ENCODE measurements around the gene PPP2CA. TPM values are rescaled to one million over a fixed set of nuclear protein-coding genes. Genes with fewer than 3 reads are reported as not detected.

PPP2CA gene
- total and polyA plus RNA-seq, 9 of the 15 experiments (the other 6 are each of a cell fraction or from before 2014, with no cell fraction given) = 23.0 to 257 (median 109) TPM

- POLR2A ChIA-PET = interaction anchor here (0.5 to 2.1 kb wide), 5 partner anchors 9 to 139 kb away, joined by 3 to 10 read pairs (median 3); partner anchors contain the start of gene SKP1
- Histone ChIP-seq H3K79me2 (ENCODE audit: control insufficient read depth, insufficient read depth, low read length) (peaks cover 27% of the 10 kb centered on the region; the same call in 2 of the 3 replicates), H3K9ac (ENCODE audit: insufficient read depth in 1 of 2, low read depth in 2 of 2, low read length in 2 of 2) (no peak overlapping the region), H4K20me1 (replicated peaks; ENCODE audit: control insufficient read depth, insufficient read depth, low read length) (peaks cover 18% of the 10 kb centered on the region), H2AFZ (ENCODE audit: low read depth, low read length) (no peak overlapping the region), H3K36me3 (ENCODE audit: control insufficient read depth, insufficient read depth, low read length) (peaks cover 93% of the 10 kb centered on the region), H3K27ac (ENCODE audit: extremely low read depth, low read depth, low read length) (no peak overlapping the region), H3K4me2 (ENCODE audit: insufficient read depth, low read length) (no peak overlapping the region), H3K9me3 (replicated peaks; ENCODE audit: control insufficient read depth, insufficient read depth, low read depth, low read length) (no peaks in the 10 kb centered on the region), H3K27me3 (ENCODE audit: control insufficient read depth in 2 of 2, insufficient read depth in 2 of 2, low read length in 2 of 2) (no peaks in the 10 kb centered on the region), H3K9me1 (ENCODE audit: control insufficient read depth, insufficient read depth, low read length) (no peaks in the 10 kb centered on the region), H3K4me1 (replicated peaks in 1 of 2; ENCODE audit: control insufficient read depth in 2 of 2, insufficient read depth in 2 of 2, low read length in 2 of 2) (peaks cover 0 to 6% of the 10 kb centered on the region in 2 experiments; a peak in 3 of 5 replicates), H3K4me3 (no peak overlapping the region)
- no TSS peak for BruUV-seq (replicated peaks)
- DNase-seq (ENCODE audit: extremely low read depth in 1 of 4, low spot score in 3 of 4) (no peak), ATAC-seq (no peak), FAIRE-seq (no peak)
- CTCF ChIA-PET (ENCODE audit: low intra/inter-chr PET ratio) = no interaction called here
- intact Hi-C loops (cut with micrococcal nuclease) = no loop called here
- 73% methylated on average over 4 of the region's 4 CpGs for WGBS (ENCODE audit: insufficient coverage, low coverage, missing lambda C conversion rate)
- no peak for TF ChIP-seq STAG1 (CRISPR knock-in tag; IDR thresholded peaks at IDR 0.05; ENCODE audit: borderline replicate concordance)
- TF ChIP-seq, protein P1, sequence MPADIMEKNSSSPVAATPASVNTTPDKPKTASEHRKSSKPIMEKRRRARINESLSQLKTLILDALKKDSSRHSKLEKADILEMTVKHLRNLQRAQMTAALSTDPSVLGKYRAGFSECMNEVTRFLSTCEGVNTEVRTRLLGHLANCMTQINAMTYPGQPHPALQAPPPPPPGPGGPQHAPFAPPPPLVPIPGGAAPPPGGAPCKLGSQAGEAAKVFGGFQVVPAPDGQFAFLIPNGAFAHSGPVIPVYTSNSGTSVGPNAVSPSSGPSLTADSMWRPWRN (IDR thresholded peaks at IDR 0.05; ENCODE audit: low read depth) = no peak
- TF ChIP-seq POLR2A (conservative IDR thresholded peaks at IDR 0.05) = no peak
- no peak for TF ChIP-seq POLR3A (IDR thresholded peaks at IDR 0.05; ENCODE audit: borderline replicate concordance, extremely low read depth, insufficient read depth, insufficient read length)
- no peak for TF ChIP-seq MTA1 (IDR thresholded peaks at IDR 0.05; ENCODE audit: borderline replicate concordance)
- no peak for TF ChIP-seq GTF2E2 (tag; IDR thresholded peaks at IDR 0.05)
- TF ChIP-seq, protein P2, sequence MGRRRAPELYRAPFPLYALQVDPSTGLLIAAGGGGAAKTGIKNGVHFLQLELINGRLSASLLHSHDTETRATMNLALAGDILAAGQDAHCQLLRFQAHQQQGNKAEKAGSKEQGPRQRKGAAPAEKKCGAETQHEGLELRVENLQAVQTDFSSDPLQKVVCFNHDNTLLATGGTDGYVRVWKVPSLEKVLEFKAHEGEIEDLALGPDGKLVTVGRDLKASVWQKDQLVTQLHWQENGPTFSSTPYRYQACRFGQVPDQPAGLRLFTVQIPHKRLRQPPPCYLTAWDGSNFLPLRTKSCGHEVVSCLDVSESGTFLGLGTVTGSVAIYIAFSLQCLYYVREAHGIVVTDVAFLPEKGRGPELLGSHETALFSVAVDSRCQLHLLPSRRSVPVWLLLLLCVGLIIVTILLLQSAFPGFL (CRISPR knock-in tag; IDR thresholded peaks at IDR 0.05) = no peak
- no peak for TF ChIP-seq ZNF766 (CRISPR knock-in tag; conservative IDR thresholded peaks at IDR 0.05)
- TF ChIP-seq ZNF77 (CRISPR knock-in tag; IDR thresholded peaks at IDR 0.05) = no peak
- no peak for TF ChIP-seq L3MBTL2 (IDR thresholded peaks at IDR 0.05)
- TF ChIP-seq SNRNP70 (optimal IDR thresholded peaks at IDR 0.05; ENCODE audit: low read depth, low read length) = no peak
- TF ChIP-seq KLF16 (IDR thresholded peaks at IDR 0.05) = no peak
- no peak for TF ChIP-seq LEF1 (IDR thresholded peaks at IDR 0.05)
- in situ Hi-C loops (cut with MboI) = loop anchor here (5.0 kb wide), 1 partner anchor 107 kb away; no protein-coding TSS in a partner anchor
These were observed 76.1 kb downstream of the PPP2CA start for GRCh38 chr5:134149571-134150303.

Measured in K562 (cell line).